IMR-90 (cell line): Measurements from ENCODE around the gene TBC1D22A.

ENCODE experiments used
- BHLHE40 ChIP-seq: fragments of 150-350 bp; IDR thresholded peaks from 2 replicates; pipeline ENCODE4 v1.6.1; 2016; ENCODE audit warnings: mild to moderate bottlenecking, low read depth, low read length
- CEBPB ChIP-seq: IDR thresholded peaks from 2 replicates; pipeline ENCODE4 v1.6.1; 2012; ENCODE audit warnings: low read depth, low read length, improper control_type of control experiment
- CHD1 ChIP-seq: IDR thresholded peaks from 2 replicates; pipeline ENCODE4 v1.6.1; 2012; ENCODE audit warnings: low read depth, low read length, improper control_type of control experiment
- CTCF ChIP-seq: conservative IDR thresholded peaks from 2 replicates; pipeline ENCODE4 v1.5.1; 2012; ENCODE audit warnings: mild to moderate bottlenecking, low read depth, low read length, improper control_type of control experiment
- ELK1 ChIP-seq: fragments of 150-350 bp; IDR thresholded peaks from 2 replicates; pipeline ENCODE4 v1.6.1; 2016; ENCODE audit warnings: low read depth, mild to moderate bottlenecking, low read length, moderate library complexity, borderline replicate concordance
- MAZ ChIP-seq: IDR thresholded peaks from 2 replicates; pipeline ENCODE4 v1.6.1; 2012; ENCODE audit warnings: low read depth, mild to moderate bottlenecking, low read length, improper control_type of control experiment, moderate library complexity, borderline replicate concordance
- POLR2A ChIP-seq: IDR thresholded peaks from 2 replicates; pipeline ENCODE4 v1.6.1; 2012; ENCODE audit warnings: mild to moderate bottlenecking, low read depth, low read length
- RFX5 ChIP-seq: IDR thresholded peaks from 2 replicates; pipeline ENCODE4 v1.8.0; 2012; ENCODE audit warnings: low read depth, mild to moderate bottlenecking, low read length, moderate library complexity
- SMC3 ChIP-seq: fragments of 150-350 bp; IDR thresholded peaks from 2 replicates; pipeline ENCODE4 v1.6.1; 2016; ENCODE audit warnings: low read depth, mild to moderate bottlenecking, antibody characterized with exemption, low read length, moderate library complexity

- no peak for TF ChIP-seq CTCF
- TF ChIP-seq POLR2A: no peak
- no peak for TF ChIP-seq CEBPB
- TF ChIP-seq MAZ: no peak
- no peak for TF ChIP-seq CHD1
- no peak for TF ChIP-seq SMC3
- TF ChIP-seq BHLHE40: no peak
- TF ChIP-seq ELK1: no peak
- no peak for TF ChIP-seq RFX5
These were observed 133.7 kb downstream of the TBC1D22A start for GRCh38 chr22:46896166-46896565.
